ENCODE data around the gene S100A12. TPM values are rescaled to one million over a fixed set of nuclear protein-coding genes. Genes with fewer than 3 reads are reported as not detected.

Gene S100A12
- total RNA-seq, 2 experiments from 2014 or later: 4.0 to 5.5 TPM

DNA sequence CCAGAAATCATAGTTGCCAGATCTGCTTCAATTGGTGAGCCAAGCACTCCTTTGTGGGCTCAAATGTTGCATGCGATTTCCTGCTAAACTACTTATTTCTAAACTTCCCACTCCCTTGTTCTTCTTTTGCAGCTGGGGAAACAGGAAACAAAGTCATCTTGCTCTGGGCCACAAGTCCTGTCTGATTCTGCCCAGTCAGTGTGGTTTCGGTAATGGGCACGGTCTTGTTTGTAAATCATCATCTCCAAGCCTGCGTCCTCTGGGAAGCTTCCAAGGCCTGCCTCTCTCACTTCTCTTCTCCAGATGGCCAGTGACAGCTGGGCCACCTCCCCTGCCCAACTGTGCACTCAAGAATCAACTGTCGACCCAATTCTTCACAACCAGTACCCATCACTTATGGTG is 11.1 kb upstream of the S100A12 start:
- Histone ChIP-seq H3K27ac (ENCODE audit: low read depth in 1 of 2, low read length in 2 of 2) (no peak overlapping the region), H3K36me3 (ENCODE audit: insufficient read depth, low read length) (no peaks in the 10 kb centered on the region), H3K4me3 (ENCODE audit: low read length) (no peak overlapping the region), H3K9me3 (ENCODE audit: control insufficient read depth in 1 of 2, insufficient read depth in 1 of 2, low read length in 2 of 2) (no peaks in the 10 kb centered on the region), H3K27me3 (ENCODE audit: control insufficient read depth in 1 of 2, insufficient read depth in 2 of 2, low read length in 2 of 2) (peaks cover 6 to 7% of the 10 kb centered on the region in 2 experiments), H3K4me1 (ENCODE audit: insufficient read depth, low read length) (no peaks in the 10 kb centered on the region)
- CTCF ChIA-PET: no interaction called here
- POLR2A ChIA-PET: no interaction called here
- ATAC-seq (ENCODE audit: poor library complexity): no peak
- peak in 3 of 14 experiments; percentile 11 to 56 (median 51) for DNase-seq
- no peaks in the 10 kb centered on the region for H3K9me3 Mint-ChIP-seq
- TF ChIP-seq, protein P1, sequence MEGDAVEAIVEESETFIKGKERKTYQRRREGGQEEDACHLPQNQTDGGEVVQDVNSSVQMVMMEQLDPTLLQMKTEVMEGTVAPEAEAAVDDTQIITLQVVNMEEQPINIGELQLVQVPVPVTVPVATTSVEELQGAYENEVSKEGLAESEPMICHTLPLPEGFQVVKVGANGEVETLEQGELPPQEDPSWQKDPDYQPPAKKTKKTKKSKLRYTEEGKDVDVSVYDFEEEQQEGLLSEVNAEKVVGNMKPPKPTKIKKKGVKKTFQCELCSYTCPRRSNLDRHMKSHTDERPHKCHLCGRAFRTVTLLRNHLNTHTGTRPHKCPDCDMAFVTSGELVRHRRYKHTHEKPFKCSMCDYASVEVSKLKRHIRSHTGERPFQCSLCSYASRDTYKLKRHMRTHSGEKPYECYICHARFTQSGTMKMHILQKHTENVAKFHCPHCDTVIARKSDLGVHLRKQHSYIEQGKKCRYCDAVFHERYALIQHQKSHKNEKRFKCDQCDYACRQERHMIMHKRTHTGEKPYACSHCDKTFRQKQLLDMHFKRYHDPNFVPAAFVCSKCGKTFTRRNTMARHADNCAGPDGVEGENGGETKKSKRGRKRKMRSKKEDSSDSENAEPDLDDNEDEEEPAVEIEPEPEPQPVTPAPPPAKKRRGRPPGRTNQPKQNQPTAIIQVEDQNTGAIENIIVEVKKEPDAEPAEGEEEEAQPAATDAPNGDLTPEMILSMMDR (IDR thresholded peaks at IDR 0.05): no peak
- no peak overlapping the region for H3K4me3 Mint-ChIP-seq
- H3K27me3 Mint-ChIP-seq: peaks cover 7% of the 10 kb centered on the region
- H3K36me3 Mint-ChIP-seq (ENCODE audit: low read depth): no peaks in the 10 kb centered on the region
- H3K27ac Mint-ChIP-seq: no peak overlapping the region
- intact Hi-C loops (cut with DNase I, micrococcal nuclease): no loop called here
- no peaks in the 10 kb centered on the region for H3K4me1 Mint-ChIP-seq (ENCODE audit: low read depth)

DNA sequence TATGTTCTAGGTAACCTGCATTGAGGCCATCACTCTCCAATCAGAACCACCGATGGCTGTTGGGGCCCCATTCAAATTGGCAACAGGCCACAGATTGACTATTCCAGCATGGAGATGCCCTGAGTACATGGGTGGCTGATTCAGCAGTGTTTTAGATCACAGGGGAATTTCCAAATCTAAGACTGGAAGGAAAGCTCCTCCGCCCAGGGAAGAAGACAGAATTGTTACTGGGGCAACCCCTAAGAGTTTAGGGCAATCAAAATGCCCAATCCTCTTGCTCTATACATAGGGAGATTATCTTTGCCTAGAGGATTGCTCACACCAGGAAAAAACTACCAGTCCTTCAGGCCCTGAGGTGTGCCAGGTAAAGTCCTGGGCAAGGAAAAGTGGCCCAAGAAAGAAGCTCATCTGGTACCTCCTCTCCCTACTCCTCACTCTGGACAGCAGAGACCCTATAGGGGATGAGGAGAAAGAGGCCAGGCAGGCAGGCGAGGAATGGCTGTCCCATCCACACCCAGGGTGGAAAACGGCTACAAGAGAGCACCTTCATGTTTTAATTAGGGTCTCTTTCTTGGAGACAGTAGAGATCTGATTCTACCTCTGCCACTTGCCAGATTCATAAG is 9.6 kb upstream of the S100A12 start:
- no peak overlapping the region for H3K27ac Mint-ChIP-seq
- peak in 1 of 14 experiments; percentile 37 for DNase-seq
- H3K9me3 Mint-ChIP-seq: peaks cover 2% of the 10 kb centered on the region
- CTCF ChIA-PET: no interaction called here
- ATAC-seq (ENCODE audit: poor library complexity): no peak
- no peaks in the 10 kb centered on the region for H3K36me3 ChIP-seq (ENCODE audit: insufficient read depth, low read length)
- peaks cover 0 to 2% of the 10 kb centered on the region in 2 experiments for H3K27me3 ChIP-seq (ENCODE audit: control insufficient read depth in 1 of 2, insufficient read depth in 2 of 2, low read length in 2 of 2)
- intact Hi-C loops (cut with DNase I, micrococcal nuclease): no loop called here
- no peak overlapping the region for H3K27ac ChIP-seq (ENCODE audit: low read depth in 1 of 2, low read length in 2 of 2)
- H3K4me3 Mint-ChIP-seq: no peak overlapping the region
- no peaks in the 10 kb centered on the region for H3K4me1 ChIP-seq (ENCODE audit: insufficient read depth, low read length)
- H3K4me3 ChIP-seq (ENCODE audit: low read length): no peak overlapping the region
- peaks cover 11% of the 10 kb centered on the region for H3K27me3 Mint-ChIP-seq
- TF ChIP-seq, protein P1 (IDR thresholded peaks at IDR 0.05): no peak
- POLR2A ChIA-PET: no interaction called here
- no peaks in the 10 kb centered on the region for H3K4me1 Mint-ChIP-seq (ENCODE audit: low read depth)
- H3K9me3 ChIP-seq (ENCODE audit: control insufficient read depth in 1 of 2, insufficient read depth in 1 of 2, low read length in 2 of 2): peaks cover 0 to 9% of the 10 kb centered on the region in 2 experiments
- no peaks in the 10 kb centered on the region for H3K36me3 Mint-ChIP-seq (ENCODE audit: low read depth)

DNA sequence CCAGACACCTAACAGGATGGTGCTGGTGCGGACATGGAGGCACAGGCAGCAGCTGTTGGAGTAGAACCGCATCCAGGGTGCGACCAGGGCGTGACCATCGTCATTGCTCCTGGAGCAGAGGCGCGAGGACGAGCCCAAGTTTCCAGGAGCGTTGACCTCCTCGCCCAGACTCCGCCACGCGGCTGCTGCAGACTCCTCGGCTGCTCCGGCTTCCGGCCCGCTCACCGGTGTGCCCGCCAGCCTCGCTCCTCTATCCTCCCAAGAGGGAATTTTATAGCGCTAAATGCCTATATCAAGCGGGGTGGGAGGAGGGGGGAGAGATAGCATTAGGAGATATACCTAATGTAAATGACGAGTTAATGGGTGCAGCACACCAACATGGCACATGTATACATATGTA is 5.3 kb upstream of the S100A12 start:
- Mint-ChIP-seq H3K27me3 (peaks cover 42% of the 10 kb centered on the region), H3K36me3 (ENCODE audit: low read depth) (no peaks in the 10 kb centered on the region), H3K27ac (no peak overlapping the region), H3K4me1 (ENCODE audit: low read depth) (no peaks in the 10 kb centered on the region), H3K4me3 (no peak overlapping the region), H3K9me3 (peaks cover 2% of the 10 kb centered on the region)
- TF ChIP-seq, protein P1 (IDR thresholded peaks at IDR 0.05): no peak
- ChIA-PET POLR2A (no interaction called here), CTCF (no interaction called here)
- ATAC-seq (ENCODE audit: poor library complexity) (no peak), DNase-seq (no peak)
- Histone ChIP-seq H3K4me1 (ENCODE audit: insufficient read depth, low read length) (no peaks in the 10 kb centered on the region), H3K9me3 (ENCODE audit: control insufficient read depth in 1 of 2, insufficient read depth in 1 of 2, low read length in 2 of 2) (peaks cover 0 to 10% of the 10 kb centered on the region in 2 experiments), H3K27ac (ENCODE audit: low read depth in 1 of 2, low read length in 2 of 2) (no peak overlapping the region), H3K36me3 (ENCODE audit: insufficient read depth, low read length) (no peaks in the 10 kb centered on the region), H3K4me3 (ENCODE audit: low read length) (no peak overlapping the region), H3K27me3 (ENCODE audit: control insufficient read depth in 1 of 2, insufficient read depth in 2 of 2, low read length in 2 of 2) (peaks cover 8 to 10% of the 10 kb centered on the region in 2 experiments)
- intact Hi-C loops (cut with DNase I, micrococcal nuclease): no loop called here

Measured in CD4-positive, alpha-beta T cell (primary cell).